OCI-LY1 (cell line): ENCODE measurements around the gene HILPDA.

ENCODE experiments used
- CTCF ChIP-seq: fragments of 200-600 bp; sonication (generic), shearing (Covaris generic); IDR thresholded peaks from 2 replicates; pipeline ENCODE4 v1.5.1; 2017; ENCODE audit warnings: mild to moderate bottlenecking, antibody characterized with exemption, low read length, moderate library complexity, mixed read lengths
- EZH2 ChIP-seq: fragments of 200-600 bp; sonication (generic), shearing (Covaris generic); IDR thresholded peaks from 2 replicates; pipeline ENCODE4 v1.8.0; 2017; ENCODE audit warnings: borderline replicate concordance, mixed run types, mild to moderate bottlenecking, antibody characterized with exemption, low read length, moderate library complexity, mixed read lengths

- no peak for TF ChIP-seq EZH2
- TF ChIP-seq CTCF, result no peak
Measured at GRCh38 chr7:128415217-128415785, 40.4 kb upstream of the HILPDA start.
